Aorta (tissue), 5 donors: ENCODE results near the gene RSBN1L. TPM values are rescaled to one million over a fixed set of nuclear protein-coding genes. Genes with fewer than 3 reads are reported as not detected.
"Not testable (repeated sequence)": the region's sequence is repeated elsewhere in the genome, so short reads cannot be mapped to it uniquely, and the experiment has no call there.

Experiments
- ATAC-seq: fragments of 200-7000 bp; cut with Tn5 transposase; one replicate; pipeline ENCODE4 v1.9.1; 2022; ENCODE audit warnings: moderate library complexity; ENCODE audit not compliant: low FRiP score
- DNase-seq, 2 donors: peaks; one replicate each; pipeline ENCODE4 v3.0.0-alpha.2; 2020
- H3K27ac ChIP-seq, 2 donors: one replicate each; pipeline ENCODE4 v1.5.1; 2013; ENCODE audit warnings: low read length in 2 of 2, mild to moderate bottlenecking in 2 of 2, moderate library complexity in 2 of 2, control low read depth in 1 of 2, inconsistent platforms in 1 of 2, low read depth in 1 of 2
- H3K27me3 ChIP-seq, 2 donors: one replicate each; pipeline ENCODE4 v1.6.1; 2013; ENCODE audit warnings: control low read depth in 1 of 2, low read length in 1 of 2, mild to moderate bottlenecking in 1 of 2, moderate library complexity in 1 of 2; ENCODE audit not compliant: insufficient read depth in 2 of 2, control insufficient read depth in 1 of 2
- H3K36me3 ChIP-seq, 2 donors: one replicate each; pipeline ENCODE4 v1.6.1; 2013; ENCODE audit warnings: control low read depth in 1 of 2, low read length in 1 of 2, mild to moderate bottlenecking in 1 of 2; ENCODE audit not compliant: insufficient read depth in 2 of 2, control insufficient read depth in 1 of 2
- H3K4me1 ChIP-seq, 2 donors: one replicate each; pipeline ENCODE4 v1.6.1; 2013; ENCODE audit warnings: low read length in 2 of 2, control low read depth in 1 of 2, mild to moderate bottlenecking in 1 of 2, moderate library complexity in 1 of 2; ENCODE audit not compliant: insufficient read depth in 2 of 2, control insufficient read depth in 1 of 2
- H3K4me3 ChIP-seq, 2 donors: one replicate each; pipeline ENCODE4 v1.5.1; 2013; ENCODE audit warnings: low read length in 2 of 2, control low read depth in 1 of 2, mild to moderate bottlenecking in 1 of 2
- H3K9me3 ChIP-seq: one replicate; pipeline ENCODE4 v1.6.1; 2013; ENCODE audit warnings: mild to moderate bottlenecking, low read length; ENCODE audit not compliant: control insufficient read depth
- WGBS, 2 donors: extraction: QIAGEN DNeasy Blood & Tissue Kit; methylation state at CpG; one replicate each; pipeline ENCODE4 v1.1.7; 2013; 5-methylcytosine and 5-hydroxymethylcytosine counted together
- intact Hi-C, 2 donors: fragments of 100-400 bp; cut with DNase I; formaldehyde crosslinking; loops; one replicate each; pipeline versions ENCODE4 v1.14.2 to v1.15.0; 2022
- polyA plus RNA-seq, 2 donors: library from polyadenylated mRNA; stranded (reverse); fragments of 200-250 nt; gene quantifications; one replicate each; pipeline ENCODE4 v1.2.3, GENCODE V29; 2013
- total RNA-seq, 2 donors: library from RNA; stranded (reverse); fragmentation: NEBNext Ultra II Directional; extraction: Animal tissue kit (Norgen Biotek cat#: 25700); gene quantifications; one replicate each; pipeline ENCODE4 v1.2.1, GENCODE V29; 2021
- donor health status: healthy with polysubstance abuse.
- donor health status: Bipolar disorder and iron deficiency.
- donor health status: DM: no; HTN: no; CAD: no.
- donor health status: DM: no; HTN: no; CAD: no.
- donor health status: DM: yes; HTN: yes; CAD: no.

The RSBN1L gene
- total and polyA plus RNA-seq, 4 donors, result 3.0 to 25.4 (median 16.1) TPM

DNA sequence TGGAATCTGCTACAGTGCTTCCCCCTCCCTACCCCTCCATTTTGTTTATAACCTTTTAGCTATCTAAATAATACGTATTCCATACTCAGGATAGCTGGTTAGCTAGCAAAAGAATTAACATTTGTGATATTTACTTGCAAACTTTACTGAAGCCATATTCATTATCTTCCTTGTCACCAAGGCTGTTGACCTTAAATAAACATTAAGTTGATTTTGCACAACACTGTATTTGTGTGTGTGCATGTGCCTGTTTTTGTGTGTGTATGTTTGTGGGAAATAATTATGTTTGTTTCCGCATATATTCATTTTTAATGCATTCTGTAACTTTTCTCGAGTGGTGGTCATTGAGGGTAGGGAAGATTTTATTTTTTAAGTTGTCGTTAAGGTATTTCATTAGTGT, 86.1 kb downstream of the RSBN1L start:
- Histone ChIP-seq H3K27ac (no peak overlapping the region), H3K36me3 (peaks cover 3% of the 10 kb centered on the region in 2 donors), H3K4me3 (no peak overlapping the region), H3K4me1 (no peaks in the 10 kb centered on the region), H3K27me3 (no peaks in the 10 kb centered on the region), H3K9me3 (no peaks in the 10 kb centered on the region)
- DNase-seq, result no peak
- whole genome bisulfite sequencing, 2 donors, result 96 to 97% methylated on average over 4 of the region's 4 CpGs
- intact Hi-C loops, result no loop called here
- no peak for ATAC-seq

- ATAC-seq, result no peak
- Histone ChIP-seq H3K36me3 (peaks cover 3% of the 10 kb centered on the region in 2 donors), H3K27ac (no peak overlapping the region), H3K9me3 (no peaks in the 10 kb centered on the region), H3K27me3 (no peaks in the 10 kb centered on the region), H3K4me3 (no peak overlapping the region), H3K4me1 (no peaks in the 10 kb centered on the region)
- 95% methylated on average over 1 of the region's 1 CpG for WGBS, 2 donors
- intact Hi-C loops, result no loop called here
- no peak for DNase-seq
These were observed 86.9 kb downstream of the RSBN1L start for GRCh38 chr7:77783111-77783510.

DNA sequence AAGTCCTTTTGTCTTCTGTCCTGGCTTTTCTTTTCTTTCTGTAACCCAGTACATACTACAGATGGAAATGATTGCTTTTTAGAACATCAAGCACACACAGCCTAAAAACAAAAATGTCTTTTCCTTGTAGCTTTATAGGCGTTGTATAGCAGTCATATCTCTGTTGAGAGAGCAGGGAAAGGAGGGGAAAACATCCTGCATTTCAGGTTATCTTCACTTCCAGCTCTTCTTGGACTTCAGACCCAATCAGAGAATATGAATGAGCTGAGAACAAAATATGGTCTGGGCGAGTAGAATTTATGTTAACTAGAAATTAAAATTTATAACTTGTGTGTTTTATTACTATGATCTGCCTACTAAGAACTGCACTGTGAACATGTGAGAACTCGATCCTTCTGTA, 87.3 kb downstream of the RSBN1L start:
- H3K27me3 ChIP-seq, result no peaks in the 10 kb centered on the region
- no peaks in the 10 kb centered on the region for H3K9me3 ChIP-seq
- intact Hi-C loops, result no loop called here
- H3K27ac ChIP-seq, result no peak overlapping the region
- H3K4me1 ChIP-seq, result no peaks in the 10 kb centered on the region
- no peak for ATAC-seq
- peaks cover 3% of the 10 kb centered on the region in 2 donors for H3K36me3 ChIP-seq
- no peak for DNase-seq
- 88 to 94% methylated on average over 3 of the region's 3 CpGs for WGBS, 2 donors
- H3K4me3 ChIP-seq, result no peak overlapping the region

GRCh38 chr7:77784426-77784825, 88.2 kb downstream of the RSBN1L start:
- DNase-seq, H3K27me3 ChIP-seq, H3K4me1 ChIP-seq, H3K36me3 ChIP-seq, H3K27ac ChIP-seq, ATAC-seq, H3K4me3 ChIP-seq, intact Hi-C loops, H3K9me3 ChIP-seq: not testable (repeated sequence)
- 94 to 97% methylated on average over 10 of the region's 10 CpGs for WGBS, 2 donors

DNA sequence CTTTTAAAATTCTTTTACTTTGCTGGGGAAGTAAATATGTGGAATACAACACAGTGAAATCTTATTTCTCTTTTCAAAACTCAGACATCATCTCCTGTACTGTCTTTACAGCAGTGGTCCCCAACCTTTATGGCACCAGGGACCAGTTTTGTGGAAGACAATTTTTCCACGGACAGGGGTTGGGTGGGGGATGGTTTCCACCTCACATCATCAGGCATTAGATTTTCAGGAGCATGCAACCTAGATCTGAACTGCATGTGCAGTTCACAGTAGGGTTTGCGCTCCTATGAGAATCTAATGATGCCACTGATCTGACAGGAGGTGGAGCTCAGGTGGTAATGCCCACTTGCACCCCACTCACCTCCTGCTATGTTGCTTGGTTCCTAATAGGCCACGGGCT, 89.8 kb downstream of the RSBN1L start:
- ATAC-seq (no peak), DNase-seq (no peak)
- WGBS, 2 donors, result 93 to 97% methylated on average over 3 of the region's 3 CpGs
- Histone ChIP-seq H3K27me3 (no peaks in the 10 kb centered on the region), H3K27ac (no peak overlapping the region), H3K36me3 (peaks cover 3% of the 10 kb centered on the region in 2 donors), H3K4me3 (no peak overlapping the region), H3K9me3 (no peaks in the 10 kb centered on the region), H3K4me1 (no peaks in the 10 kb centered on the region)
- intact Hi-C loops, result no loop called here

- Histone ChIP-seq H3K4me3 (no peak overlapping the region), H3K9me3 (no peaks in the 10 kb centered on the region), H3K4me1 (no peaks in the 10 kb centered on the region), H3K27me3 (no peaks in the 10 kb centered on the region), H3K27ac (no peak overlapping the region), H3K36me3 (peaks cover 3% of the 10 kb centered on the region in 2 donors)
- intact Hi-C loops, result no loop called here
- ATAC-seq, result no peak
- no peak for DNase-seq
These were observed 90.5 kb downstream of the RSBN1L start for GRCh38 chr7:77786741-77787140.

- intact Hi-C loops, result no loop called here
- Histone ChIP-seq H3K4me1 (no peaks in the 10 kb centered on the region), H3K27ac (no peak overlapping the region), H3K4me3 (no peak overlapping the region), H3K9me3 (no peaks in the 10 kb centered on the region), H3K36me3 (peaks cover under 1 to 3% of the 10 kb centered on the region in 2 donors), H3K27me3 (no peaks in the 10 kb centered on the region)
- WGBS, 2 donors, result 91 to 96% methylated on average over 2 of the region's 2 CpGs
- ATAC-seq (no peak), DNase-seq (no peak)
These were observed 92.2 kb downstream of the RSBN1L start for GRCh38 chr7:77788327-77788902.

- ATAC-seq, result no peak
- no peaks in the 10 kb centered on the region for H3K36me3 ChIP-seq
- H3K4me1 ChIP-seq, result no peaks in the 10 kb centered on the region
- H3K27ac ChIP-seq, result no peak overlapping the region
- DNase-seq, result no peak
- H3K4me3 ChIP-seq, result no peak overlapping the region
- H3K27me3 ChIP-seq, result no peaks in the 10 kb centered on the region
- 76 to 83% methylated on average over 6 of the region's 6 CpGs for WGBS, 2 donors
- intact Hi-C loops, result no loop called here
- H3K9me3 ChIP-seq, result no peaks in the 10 kb centered on the region
These were observed 95.1 kb downstream of the RSBN1L start for GRCh38 chr7:77791336-77791735.

DNA sequence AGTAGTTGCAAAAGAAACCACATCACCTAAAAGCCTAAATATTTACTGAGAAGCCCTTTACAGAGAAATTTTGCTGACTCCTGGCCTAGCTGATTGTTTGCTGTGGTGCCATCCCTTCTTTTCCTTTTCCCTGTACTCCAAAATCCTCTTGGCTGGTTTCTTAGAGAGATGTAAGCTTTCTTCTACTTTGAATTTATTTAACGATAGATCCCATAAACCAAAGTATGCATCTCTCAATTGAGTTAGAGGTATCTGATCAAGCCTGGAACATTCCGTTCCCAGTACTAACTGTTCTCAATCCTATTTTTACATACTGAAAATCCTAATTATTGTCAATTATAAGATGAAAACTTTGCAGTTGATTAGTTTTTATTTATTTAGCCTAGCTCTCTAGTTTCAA, 95.7 kb downstream of the RSBN1L start:
- Histone ChIP-seq H3K27me3 (no peaks in the 10 kb centered on the region), H3K9me3 (no peaks in the 10 kb centered on the region), H3K27ac (no peak overlapping the region), H3K4me1 (no peaks in the 10 kb centered on the region), H3K36me3 (no peaks in the 10 kb centered on the region), H3K4me3 (no peak overlapping the region)
- no peak for ATAC-seq
- WGBS, 2 donors, result 87 to 93% methylated on average over 2 of the region's 2 CpGs
- DNase-seq, result no peak
- intact Hi-C loops, result no loop called here
